HCT116 (cell line): Measurements from ENCODE around the gene MORF4L2. TPM values are rescaled to one million over a fixed set of nuclear protein-coding genes. Genes with fewer than 3 reads are reported as not detected.

Experiments used
- ATAC-seq: fragments of 200-7000 bp; cut with Tn5 transposase; 2 replicates; pipeline ENCODE4 v1.9.1; 2020; ENCODE audit warnings: mild to moderate bottlenecking, moderate library complexity
- BruUV-seq: library from RNA; stranded (reverse); fragments of 400-500 nt; replicated peaks from 2 replicates; lab custom pipeline; 2021; lab: Mats Ljungman, UMichigan
- CTCF ChIA-PET: fragments of 300-600 bp; sonication (Branson Sonifier 250); formaldehyde crosslinking; loops from one replicate; lab custom pipeline; 2021; ENCODE audit warnings: antibody characterized with exemption; lab: Charles Lee
- POLR2A ChIA-PET: fragments of 300-600, 350-600 bp; sonication (Branson Sonifier 250); formaldehyde crosslinking; loops from one replicate; lab custom pipeline; 2021; ENCODE audit warnings: antibody characterized with exemption; lab: Charles Lee
- RAD21 ChIA-PET, 2 experiments: fragments of 300-600 bp; sonication (Branson Sonifier 250); formaldehyde crosslinking; loops; one replicate each; lab custom pipeline; 2023; ENCODE audit warnings: low total read pairs in 2 of 2; ENCODE audit not compliant: uncharacterized antibody in 2 of 2, unreplicated experiment in 2 of 2, low non-redundant PET in 1 of 2; lab: Charles Lee
- DNase-seq: peaks from one replicate; pipeline ENCODE4 v3.0.0-alpha.2; 2010; ENCODE audit warnings: low read depth, low spot score
- H2AFZ ChIP-seq: fragments of 200-600 bp; shearing (Covaris generic), sonication (generic); 2 replicates; pipeline ENCODE4 v1.6.1; 2017; ENCODE audit warnings: low read depth, mixed run types, mixed read lengths, antibody characterized with exemption, low read length; ENCODE audit not compliant: poor library complexity, severe bottlenecking
- H3K27ac ChIP-seq: 2 replicates; pipeline ENCODE4 v1.5.1; 2012; ENCODE audit warnings: low read depth, low read length
- H3K27me3 ChIP-seq: fragments of 200-600 bp; sonication (generic); 2 replicates; pipeline ENCODE4 v1.6.1; 2016; ENCODE audit warnings: mixed run types, low read length, mixed read lengths; ENCODE audit not compliant: insufficient read depth
- H3K36me3 ChIP-seq, 2 experiments: fragments of 200-500 bp in 1 of 2; fragments of 200-600 bp in 1 of 2; sonication (Bioruptor generic) in 1 of 2; sonication (generic) in 1 of 2; 2 replicates each; pipeline versions ENCODE4 v1.5.1 to v1.6.1; 2014 to 2016; ENCODE audit warnings: low read length in 2 of 2, inconsistent platforms in 1 of 2, mixed read lengths in 1 of 2, mixed run types in 1 of 2; ENCODE audit not compliant: insufficient read depth in 2 of 2, control insufficient read depth in 1 of 2
- H3K4me1 ChIP-seq, 2 experiments: fragments of 200-600 bp in 1 of 2; sonication (generic) in 1 of 2; 2 replicates each; pipeline versions ENCODE4 v1.5.1 to v1.6.1; 2012 to 2017; ENCODE audit warnings: low read length in 2 of 2, inconsistent platforms in 1 of 2, mild to moderate bottlenecking in 1 of 2, mixed read lengths in 1 of 2, mixed run types in 1 of 2, moderate library complexity in 1 of 2; ENCODE audit not compliant: insufficient read depth in 2 of 2, control insufficient read depth in 1 of 2
- H3K4me2 ChIP-seq: fragments of 200-600 bp; sonication (generic); 2 replicates; pipeline ENCODE4 v1.6.1; 2017; ENCODE audit warnings: mixed run types, low read length, mixed read lengths
- H3K4me3 ChIP-seq, 2 experiments: fragments of 200-600 bp in 1 of 2; sonication (generic) in 1 of 2; replicated peaks in 1 of 2; 2 replicates each; pipeline ENCODE4 v1.5.1; 2011 to 2016; ENCODE audit warnings: low read length in 2 of 2, control low read depth in 1 of 2, low read depth in 1 of 2, mild to moderate bottlenecking in 1 of 2, mixed read lengths in 1 of 2, mixed run types in 1 of 2
- H3K79me2 ChIP-seq: fragments of 200-600 bp; sonication (generic); 2 replicates; pipeline ENCODE4 v1.6.1; 2017; ENCODE audit warnings: mild to moderate bottlenecking, mixed run types, low read length, moderate library complexity, mixed read lengths; ENCODE audit not compliant: insufficient read depth
- H3K9ac ChIP-seq: fragments of 200-600 bp; sonication (generic); 2 replicates; pipeline ENCODE4 v1.6.1; 2016; ENCODE audit warnings: low read length, mixed read lengths
- H3K9me2 ChIP-seq: fragments of 200-600 bp; sonication (generic), shearing (Covaris generic); 2 replicates; pipeline ENCODE4 v1.6.1; 2017; ENCODE audit warnings: mixed run types, mild to moderate bottlenecking, moderate library complexity; ENCODE audit not compliant: insufficient read depth
- H3K9me3 ChIP-seq, 2 experiments: fragments of 200-500 bp in 1 of 2; fragments of 200-600 bp in 1 of 2; sonication (Bioruptor generic) in 1 of 2; sonication (generic) in 1 of 2; 2 replicates each; pipeline ENCODE4 v1.6.1; 2014 to 2017; ENCODE audit warnings: low read length in 2 of 2, mixed read lengths in 2 of 2, inconsistent platforms in 1 of 2, low read depth in 1 of 2, mild to moderate bottlenecking in 1 of 2, mixed run types in 1 of 2, moderate library complexity in 1 of 2; ENCODE audit not compliant: control insufficient read depth in 1 of 2, insufficient read depth in 1 of 2
- H4K20me1 ChIP-seq: fragments of 200-600 bp; sonication (generic), shearing (Covaris generic); 2 replicates; pipeline ENCODE4 v1.6.1; 2017; ENCODE audit warnings: mixed run types, mild to moderate bottlenecking, moderate library complexity; ENCODE audit not compliant: insufficient read depth
- EZH2 ChIP-seq: fragments of 200-600 bp; sonication (generic); IDR thresholded peaks from 2 replicates; pipeline ENCODE4 v1.6.1; 2017; ENCODE audit warnings: antibody characterized with exemption, mixed run types
- FOSL1 ChIP-seq: IDR thresholded peaks from 2 replicates; pipeline ENCODE4 v1.6.1; 2012; ENCODE audit warnings: low read depth
- SIN3A ChIP-seq: IDR thresholded peaks from 2 replicates; pipeline ENCODE4 v1.6.1; 2012; ENCODE audit warnings: low read depth
- YY1 ChIP-seq: IDR thresholded peaks from 2 replicates; pipeline ENCODE4 v1.6.1; 2011; ENCODE audit warnings: low read length, low read depth, moderate library complexity, mild to moderate bottlenecking; ENCODE audit not compliant: insufficient replicate concordance; ENCODE audit errors: extremely low read depth
- intact Hi-C: fragments of 100-400 bp; cut with micrococcal nuclease; formaldehyde crosslinking; loops from 2 replicates; pipeline ENCODE4 v1.10.0; 2022
- total RNA-seq: library from RNA; stranded (reverse); gene quantifications from one replicate; pipeline ENCODE4 v1.2.1, GENCODE V29; 2021; ENCODE audit not compliant: unreplicated experiment
- TF ChIP-seq, protein P1 (sequence below), 3 experiments: fragments of 200-600 bp in 1 of 3; sonication (generic) in 1 of 3; IDR thresholded peaks in 2 of 3; conservative IDR thresholded peaks in 1 of 3; 2 replicates each; pipeline ENCODE4 v1.5.1; 2012 to 2017; ENCODE audit warnings: low read depth in 2 of 3, low read length in 2 of 3, antibody characterized with exemption in 1 of 3, borderline replicate concordance in 1 of 3, control low read depth in 1 of 3, mild to moderate bottlenecking in 1 of 3, mixed read lengths in 1 of 3, mixed run types in 1 of 3, moderate library complexity in 1 of 3; ENCODE audit not compliant: insufficient read depth in 1 of 3

Gene MORF4L2
- total RNA-seq, 1 experiment from 2014 or later = 308 TPM

DNA sequence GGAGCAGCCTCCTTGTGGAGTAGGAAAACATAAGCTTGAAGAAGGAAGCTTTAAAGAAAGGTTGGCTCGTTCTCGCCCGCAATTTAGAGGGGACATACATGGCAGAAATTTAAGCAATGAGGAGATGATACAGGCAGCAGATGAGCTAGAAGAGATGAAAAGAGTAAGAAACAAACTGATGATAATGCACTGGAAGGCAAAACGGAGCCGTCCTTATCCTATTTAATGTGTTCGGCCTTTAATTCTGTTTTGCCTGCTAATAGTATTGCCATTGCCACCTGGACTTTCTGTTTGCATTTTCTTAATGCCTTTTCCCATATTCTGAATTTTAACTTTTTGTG lies 56.4 kb downstream of the MORF4L2 start:
- TF ChIP-seq FOSL1 (no peak), SIN3A (no peak), EZH2 (no peak), YY1 (no peak)
- TF ChIP-seq, protein P1, sequence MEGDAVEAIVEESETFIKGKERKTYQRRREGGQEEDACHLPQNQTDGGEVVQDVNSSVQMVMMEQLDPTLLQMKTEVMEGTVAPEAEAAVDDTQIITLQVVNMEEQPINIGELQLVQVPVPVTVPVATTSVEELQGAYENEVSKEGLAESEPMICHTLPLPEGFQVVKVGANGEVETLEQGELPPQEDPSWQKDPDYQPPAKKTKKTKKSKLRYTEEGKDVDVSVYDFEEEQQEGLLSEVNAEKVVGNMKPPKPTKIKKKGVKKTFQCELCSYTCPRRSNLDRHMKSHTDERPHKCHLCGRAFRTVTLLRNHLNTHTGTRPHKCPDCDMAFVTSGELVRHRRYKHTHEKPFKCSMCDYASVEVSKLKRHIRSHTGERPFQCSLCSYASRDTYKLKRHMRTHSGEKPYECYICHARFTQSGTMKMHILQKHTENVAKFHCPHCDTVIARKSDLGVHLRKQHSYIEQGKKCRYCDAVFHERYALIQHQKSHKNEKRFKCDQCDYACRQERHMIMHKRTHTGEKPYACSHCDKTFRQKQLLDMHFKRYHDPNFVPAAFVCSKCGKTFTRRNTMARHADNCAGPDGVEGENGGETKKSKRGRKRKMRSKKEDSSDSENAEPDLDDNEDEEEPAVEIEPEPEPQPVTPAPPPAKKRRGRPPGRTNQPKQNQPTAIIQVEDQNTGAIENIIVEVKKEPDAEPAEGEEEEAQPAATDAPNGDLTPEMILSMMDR (IDR thresholded peaks at IDR 0.05 in 2 of 3, conservative IDR thresholded peaks at IDR 0.05 in 1 of 3; ENCODE audit: borderline replicate concordance in 1 of 3, insufficient read depth in 1 of 3, low read depth in 2 of 3, low read length in 2 of 3) = no peak

DNA sequence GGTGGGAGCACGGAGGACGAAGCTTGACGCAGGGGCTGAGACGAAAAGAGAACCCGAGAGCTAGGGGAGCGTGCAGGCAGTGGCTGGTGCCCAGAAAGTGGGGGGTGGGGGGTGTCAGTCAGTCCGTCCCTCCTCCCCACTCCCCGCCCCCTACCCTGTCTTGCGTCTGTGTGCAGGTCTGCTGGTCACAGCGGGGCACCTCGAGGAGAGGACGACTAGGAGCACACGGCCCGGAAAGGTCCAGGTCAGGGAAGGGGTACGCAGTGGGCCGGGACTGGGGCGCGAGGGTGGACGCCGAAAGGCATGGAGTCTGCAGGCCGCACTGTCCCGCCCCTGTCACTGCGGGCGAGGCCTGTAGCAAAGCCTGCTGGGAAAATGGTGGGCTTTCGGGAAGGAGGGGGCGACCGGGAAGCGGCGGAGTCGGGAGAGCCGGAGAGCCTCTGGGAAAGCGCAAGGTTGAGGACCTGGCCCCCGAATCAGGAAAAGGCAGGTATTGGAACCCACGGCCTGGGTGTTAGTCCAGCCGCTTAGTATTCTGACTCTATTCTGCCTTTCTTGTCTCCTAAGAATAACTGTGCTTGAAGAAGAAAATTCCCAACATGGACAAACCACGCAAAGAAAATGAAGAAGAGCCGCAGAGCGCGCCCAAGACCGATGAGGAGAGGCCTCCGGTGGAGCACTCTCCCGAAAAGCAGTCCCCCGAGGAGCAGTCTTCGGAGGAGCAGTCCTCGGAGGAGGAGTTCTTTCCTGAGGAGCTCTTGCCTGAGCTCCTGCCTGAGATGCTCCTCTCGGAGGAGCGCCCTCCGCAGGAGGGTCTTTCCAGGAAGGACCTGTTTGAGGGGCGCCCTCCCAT lies 57.0 kb downstream of the MORF4L2 start:
- ChIA-PET CTCF (no interaction called here), POLR2A (no interaction called here), RAD21 (no interaction called here)
- DNase-seq (no peak), ATAC-seq (no peak)
- H2AFZ ChIP-seq = no peak overlapping the region
- H3K27me3 ChIP-seq = no peaks in the 10 kb centered on the region
- no TSS peak for BruUV-seq
- H3K4me2 ChIP-seq = no peak overlapping the region
- no peaks in the 10 kb centered on the region for H4K20me1 ChIP-seq
- H3K27ac ChIP-seq = no peak overlapping the region
- no peaks in the 10 kb centered on the region for H3K9me3 ChIP-seq
- no peak overlapping the region for H3K4me3 ChIP-seq
- intact Hi-C loops = no loop called here
- TF ChIP-seq SIN3A = no peak
- TF ChIP-seq, protein P1 (IDR thresholded peaks at IDR 0.05 in 2 of 3, conservative IDR thresholded peaks at IDR 0.05 in 1 of 3; ENCODE audit: borderline replicate concordance in 1 of 3, insufficient read depth in 1 of 3, low read depth in 2 of 3, low read length in 2 of 3) = 0 out of 6 replicates have a peak, but pooled peaks of 2 of the 3 experiments have one; percentile 10 to 15
- no peaks in the 10 kb centered on the region for H3K9me2 ChIP-seq
- H3K79me2 ChIP-seq = no peaks in the 10 kb centered on the region
- H3K9ac ChIP-seq = no peak overlapping the region
- H3K4me1 ChIP-seq = no peaks in the 10 kb centered on the region
- no peaks in the 10 kb centered on the region for H3K36me3 ChIP-seq

More for the DNA sequence above, 56.4 kb downstream of the MORF4L2 start:
- Histone ChIP-seq H3K36me3 (no peaks in the 10 kb centered on the region), H3K4me3 (no peak overlapping the region), H3K9me3 (no peaks in the 10 kb centered on the region), H3K9me2 (no peaks in the 10 kb centered on the region), H3K27ac (no peak overlapping the region), H3K27me3 (no peaks in the 10 kb centered on the region), H2AFZ (no peak overlapping the region), H3K9ac (no peak overlapping the region), H3K4me2 (no peak overlapping the region), H3K4me1 (no peaks in the 10 kb centered on the region), H4K20me1 (no peaks in the 10 kb centered on the region), H3K79me2 (no peaks in the 10 kb centered on the region)
- POLR2A ChIA-PET = no interaction called here
- ATAC-seq = no peak
- RAD21 ChIA-PET = no interaction called here
- no TSS peak for BruUV-seq
- CTCF ChIA-PET = no interaction called here
- intact Hi-C loops = no loop called here
- DNase-seq = no peak
